Measurements from ENCODE around the gene CST4. TPM values are rescaled to one million over a fixed set of nuclear protein-coding genes. Genes with fewer than 3 reads are reported as not detected.
"Not testable (repeated sequence)": the region's sequence is repeated elsewhere in the genome, so short reads cannot be mapped to it uniquely, and the experiment has no call there.

The CST4 gene
- total and polyA plus RNA-seq, 2 donors from 2014 or later = not detected

DNA sequence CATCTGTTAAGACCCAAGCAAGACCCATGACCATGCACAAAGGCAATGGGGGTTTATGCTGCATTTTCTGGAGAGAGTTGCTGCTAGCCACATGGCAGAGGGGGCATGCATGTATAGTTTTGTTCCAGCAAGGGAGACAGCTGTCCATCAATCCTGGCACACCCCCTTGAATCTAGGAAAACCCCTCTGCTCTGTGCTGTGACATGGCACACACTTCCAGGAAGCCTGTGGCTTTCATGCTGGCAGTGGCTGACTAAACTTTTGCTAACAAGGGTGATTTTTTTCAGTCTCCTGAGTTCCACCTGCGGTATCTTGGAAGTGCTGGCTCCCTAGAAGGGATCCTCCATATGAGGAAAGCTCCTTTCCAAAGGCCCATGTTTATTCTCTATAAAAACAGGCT, 9.1 kb upstream of the CST4 start:
- no peak overlapping the region for H3K4me3 ChIP-seq (ENCODE audit: low read length in 3 of 3)
- FAIRE-seq (no peak), DNase-seq (no peak)
- H3K36me3 ChIP-seq (ENCODE audit: control insufficient read depth in 2 of 3, insufficient read depth in 3 of 3, low read length in 3 of 3) = no peaks in the 10 kb centered on the region
- no peak overlapping the region for H3K9ac ChIP-seq (ENCODE audit: low read length in 3 of 3)
- TF ChIP-seq, protein P1, sequence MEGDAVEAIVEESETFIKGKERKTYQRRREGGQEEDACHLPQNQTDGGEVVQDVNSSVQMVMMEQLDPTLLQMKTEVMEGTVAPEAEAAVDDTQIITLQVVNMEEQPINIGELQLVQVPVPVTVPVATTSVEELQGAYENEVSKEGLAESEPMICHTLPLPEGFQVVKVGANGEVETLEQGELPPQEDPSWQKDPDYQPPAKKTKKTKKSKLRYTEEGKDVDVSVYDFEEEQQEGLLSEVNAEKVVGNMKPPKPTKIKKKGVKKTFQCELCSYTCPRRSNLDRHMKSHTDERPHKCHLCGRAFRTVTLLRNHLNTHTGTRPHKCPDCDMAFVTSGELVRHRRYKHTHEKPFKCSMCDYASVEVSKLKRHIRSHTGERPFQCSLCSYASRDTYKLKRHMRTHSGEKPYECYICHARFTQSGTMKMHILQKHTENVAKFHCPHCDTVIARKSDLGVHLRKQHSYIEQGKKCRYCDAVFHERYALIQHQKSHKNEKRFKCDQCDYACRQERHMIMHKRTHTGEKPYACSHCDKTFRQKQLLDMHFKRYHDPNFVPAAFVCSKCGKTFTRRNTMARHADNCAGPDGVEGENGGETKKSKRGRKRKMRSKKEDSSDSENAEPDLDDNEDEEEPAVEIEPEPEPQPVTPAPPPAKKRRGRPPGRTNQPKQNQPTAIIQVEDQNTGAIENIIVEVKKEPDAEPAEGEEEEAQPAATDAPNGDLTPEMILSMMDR (IDR thresholded peaks at IDR 0.05; ENCODE audit: borderline replicate concordance, extremely low read depth, insufficient read depth) = no peak
- no peaks in the 10 kb centered on the region for H3K4me1 ChIP-seq (ENCODE audit: control insufficient read depth in 2 of 3, insufficient read depth in 2 of 3, low read depth in 1 of 3, low read length in 3 of 3)
- H3K27me3 ChIP-seq (ENCODE audit: control insufficient read depth, insufficient read depth, low read length) = no peaks in the 10 kb centered on the region
- intact Hi-C loops (cut with DNase I) = no loop called here
- H3K9me3 ChIP-seq (ENCODE audit: control insufficient read depth in 2 of 3, insufficient read depth in 1 of 3, low read length in 3 of 3) = peaks cover 0 to 2% (median 0%) of the 10 kb centered on the region in 3 donors
- no peak overlapping the region for H3K27ac ChIP-seq (ENCODE audit: low read depth in 2 of 2, low read length in 2 of 2)

DNA sequence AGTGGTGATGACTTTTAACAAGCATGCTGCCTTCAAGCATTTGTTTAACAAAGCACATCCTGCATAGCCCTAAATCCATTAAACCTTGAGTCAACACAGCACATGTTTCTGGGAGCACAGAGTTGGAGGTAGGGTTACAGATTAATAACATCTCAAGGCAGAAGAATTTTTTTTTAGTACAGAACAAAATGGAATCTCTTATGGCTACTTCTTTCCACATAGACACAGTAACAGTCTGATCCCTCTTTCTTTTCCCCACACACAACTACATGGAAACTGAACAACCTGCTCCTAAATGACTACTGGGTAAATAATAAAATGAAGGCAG, 6.2 kb upstream of the CST4 start:
- FAIRE-seq = not testable (repeated sequence)

DNA sequence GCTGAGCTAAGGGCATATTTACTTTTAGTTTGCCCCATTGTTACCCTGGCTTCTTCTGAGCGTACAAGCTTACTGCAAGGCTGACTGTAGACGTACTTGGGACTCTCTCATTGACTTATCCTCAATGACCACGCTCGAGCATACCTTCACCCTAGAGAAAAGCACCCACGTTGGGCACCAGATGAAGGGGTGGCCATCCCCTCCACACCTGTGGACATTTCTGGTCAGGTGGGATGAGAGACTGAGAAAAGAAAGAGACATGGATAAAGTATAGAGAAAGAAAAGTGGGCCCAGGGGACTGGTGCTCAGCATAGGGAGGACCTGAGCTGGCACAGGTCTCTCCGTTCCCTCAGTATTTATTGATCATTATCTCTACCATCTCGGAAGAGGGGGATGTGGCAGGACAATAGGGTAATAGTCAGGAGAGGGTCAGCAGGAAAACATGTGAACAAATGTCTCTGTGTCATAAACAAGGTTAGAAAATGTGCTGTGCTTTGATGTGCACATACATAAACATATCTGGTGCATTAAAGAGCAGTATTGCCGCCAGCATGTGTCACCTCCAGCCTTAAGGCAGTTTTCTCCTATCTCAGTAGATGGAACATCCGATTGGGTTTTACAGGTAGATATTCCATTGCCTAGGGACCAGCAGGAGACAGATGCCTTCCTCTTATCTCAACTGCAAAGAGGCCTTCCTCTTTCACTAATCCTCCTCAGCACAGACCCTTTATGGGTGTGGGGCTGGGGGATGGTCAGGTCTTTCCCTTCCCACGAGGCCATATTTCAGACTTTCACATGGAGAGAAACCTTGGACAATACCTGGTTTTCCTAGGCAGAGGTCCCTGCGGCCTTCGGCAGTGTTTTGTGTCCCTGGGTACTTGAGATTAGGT, 5.6 kb upstream of the CST4 start:
- H3K4me3 ChIP-seq (ENCODE audit: low read length in 3 of 3); H3K9ac ChIP-seq (ENCODE audit: low read length in 3 of 3); H3K9me3 ChIP-seq (ENCODE audit: control insufficient read depth in 2 of 3, insufficient read depth in 1 of 3, low read length in 3 of 3); DNase-seq; FAIRE-seq; intact Hi-C loops (cut with DNase I); H3K27me3 ChIP-seq (ENCODE audit: control insufficient read depth, insufficient read depth, low read length); H3K27ac ChIP-seq (ENCODE audit: low read depth in 2 of 2, low read length in 2 of 2); H3K4me1 ChIP-seq (ENCODE audit: control insufficient read depth in 2 of 3, insufficient read depth in 2 of 3, low read depth in 1 of 3, low read length in 3 of 3); H3K36me3 ChIP-seq (ENCODE audit: control insufficient read depth in 2 of 3, insufficient read depth in 3 of 3, low read length in 3 of 3): not testable (repeated sequence)

More for the DNA sequence above, 6.2 kb upstream of the CST4 start:
- H3K27me3 ChIP-seq (ENCODE audit: control insufficient read depth, insufficient read depth, low read length); H3K4me1 ChIP-seq (ENCODE audit: control insufficient read depth in 2 of 3, insufficient read depth in 2 of 3, low read depth in 1 of 3, low read length in 3 of 3); H3K27ac ChIP-seq (ENCODE audit: low read depth in 2 of 2, low read length in 2 of 2); H3K36me3 ChIP-seq (ENCODE audit: control insufficient read depth in 2 of 3, insufficient read depth in 3 of 3, low read length in 3 of 3); H3K9me3 ChIP-seq (ENCODE audit: control insufficient read depth in 2 of 3, insufficient read depth in 1 of 3, low read length in 3 of 3); intact Hi-C loops (cut with DNase I); H3K4me3 ChIP-seq (ENCODE audit: low read length in 3 of 3); H3K9ac ChIP-seq (ENCODE audit: low read length in 3 of 3): not testable (repeated sequence)
- DNase-seq = peak in 1 of 5 donors; percentile 7

DNA sequence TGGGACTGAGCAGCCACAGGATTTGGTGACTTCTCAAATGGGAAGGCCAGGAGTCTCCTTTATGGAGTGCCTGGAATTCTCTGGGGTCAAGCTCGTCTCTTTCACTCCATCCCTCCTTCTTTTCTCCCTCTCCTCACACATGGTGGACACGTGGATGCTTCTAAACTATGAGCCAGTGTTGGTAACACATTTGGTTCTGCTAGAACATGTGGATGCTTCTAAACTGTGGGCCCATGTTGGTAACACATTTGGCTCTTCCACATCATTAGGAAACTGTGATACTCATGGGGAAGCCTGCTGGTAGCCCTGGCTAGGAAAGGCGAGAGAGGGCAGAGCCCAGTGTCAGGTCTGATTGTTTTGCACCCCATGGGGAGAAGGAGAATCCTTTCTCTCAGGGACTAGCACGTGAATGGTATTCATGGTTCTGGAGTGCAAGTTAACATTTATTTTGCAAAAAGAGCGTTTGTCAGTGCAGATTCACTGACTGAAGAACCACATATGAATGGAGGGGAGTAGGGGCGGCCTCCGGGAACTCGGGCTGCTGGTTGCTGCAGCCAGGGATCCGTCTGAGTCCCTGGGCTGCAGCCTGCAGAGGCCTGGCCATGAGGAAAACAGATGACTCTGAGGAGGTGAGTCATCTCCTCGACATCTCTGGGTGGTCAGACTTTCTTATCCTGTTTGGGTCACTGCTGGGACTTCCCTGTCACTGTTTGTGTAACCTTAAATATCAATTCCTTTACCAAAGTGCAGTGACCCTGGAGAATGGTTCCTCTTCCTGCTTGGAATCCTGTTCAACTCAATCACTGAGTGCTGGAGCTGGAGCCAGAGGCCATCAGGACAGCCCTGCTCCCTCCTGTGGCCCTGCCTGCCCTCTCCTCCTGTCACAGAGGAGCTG, 4.1 kb upstream of the CST4 start:
- H3K4me1 ChIP-seq (ENCODE audit: control insufficient read depth in 2 of 3, insufficient read depth in 2 of 3, low read depth in 1 of 3, low read length in 3 of 3); H3K27me3 ChIP-seq (ENCODE audit: control insufficient read depth, insufficient read depth, low read length); H3K9me3 ChIP-seq (ENCODE audit: control insufficient read depth in 2 of 3, insufficient read depth in 1 of 3, low read length in 3 of 3); H3K36me3 ChIP-seq (ENCODE audit: control insufficient read depth in 2 of 3, insufficient read depth in 3 of 3, low read length in 3 of 3); intact Hi-C loops (cut with DNase I); DNase-seq; H3K9ac ChIP-seq (ENCODE audit: low read length in 3 of 3); FAIRE-seq; H3K27ac ChIP-seq (ENCODE audit: low read depth in 2 of 2, low read length in 2 of 2); H3K4me3 ChIP-seq (ENCODE audit: low read length in 3 of 3): not testable (repeated sequence)
